ENCODE results near the gene ZDHHC17. TPM values are rescaled to one million over a fixed set of nuclear protein-coding genes. Genes with fewer than 3 reads are reported as not detected.

The ZDHHC17 gene
- total and polyA plus RNA-seq, 2 experiments from 2014 or later = 11.7 to 39.8 TPM

GRCh38 chr12:76864791-76865400 is 101.0 kb downstream of the ZDHHC17 start:
- H3K27ac ChIP-seq = peak overlapping the region; percentile 62
- H3K4me2 ChIP-seq = no peak overlapping the region
- no peaks in the 10 kb centered on the region for H3K9me3 ChIP-seq (ENCODE audit: low read depth)
- 65% methylated on average over 2 of the region's 2 CpGs for WGBS (ENCODE audit: low lambda C conversion rate, missing lambda C conversion rate)
- H3K36me3 ChIP-seq (replicated peaks; ENCODE audit: insufficient read depth, low read depth) = no peaks in the 10 kb centered on the region
- TF ChIP-seq CTCF (IDR thresholded peaks at IDR 0.05; ENCODE audit: poor library complexity) (no peak), EZH2 (IDR thresholded peaks at IDR 0.05; ENCODE audit: borderline replicate concordance) (no peak), EZH2phosphoT487 (IDR thresholded peaks at IDR 0.05; ENCODE audit: low read depth, severe bottlenecking, unreplicated experiment) (no peak)
- H3K4me1 ChIP-seq (ENCODE audit: insufficient read depth) = peaks cover 14% of the 10 kb centered on the region
- H3K79me2 ChIP-seq = peaks cover 16% of the 10 kb centered on the region
- no peaks in the 10 kb centered on the region for H3K27me3 ChIP-seq
- no peaks in the 10 kb centered on the region for H3K9me2 ChIP-seq (replicated peaks; ENCODE audit: insufficient read depth)
- H3K4me3 ChIP-seq = no peak overlapping the region
- no peaks in the 10 kb centered on the region for H4K20me1 ChIP-seq (ENCODE audit: insufficient read depth, poor library complexity, severe bottlenecking)
- H2AFZ ChIP-seq = no peak overlapping the region
- no peak for DNase-seq (ENCODE audit: low spot score)

GRCh38 chr12:76866151-76866567 is 102.2 kb downstream of the ZDHHC17 start:
- TF ChIP-seq EZH2 (IDR thresholded peaks at IDR 0.05; ENCODE audit: borderline replicate concordance) = no peak
- TF ChIP-seq EZH2phosphoT487 (IDR thresholded peaks at IDR 0.05; ENCODE audit: low read depth, severe bottlenecking, unreplicated experiment) = no peak
- TF ChIP-seq CTCF (IDR thresholded peaks at IDR 0.05; ENCODE audit: poor library complexity) = no peak
- WGBS (ENCODE audit: low lambda C conversion rate, missing lambda C conversion rate) = 76% methylated on average over 8 of the region's 8 CpGs
- H3K9me3 ChIP-seq (ENCODE audit: low read depth) = no peaks in the 10 kb centered on the region
- no peaks in the 10 kb centered on the region for H3K36me3 ChIP-seq (replicated peaks; ENCODE audit: insufficient read depth, low read depth)
- H3K27me3 ChIP-seq = no peaks in the 10 kb centered on the region
- no peak overlapping the region for H3K4me3 ChIP-seq
- peak overlapping the region; percentile 28 for H3K4me2 ChIP-seq
- H2AFZ ChIP-seq = no peak overlapping the region
- peaks cover 22% of the 10 kb centered on the region for H3K4me1 ChIP-seq (ENCODE audit: insufficient read depth)
- peak overlapping the region; percentile 50 for H3K27ac ChIP-seq
- H3K9me2 ChIP-seq (replicated peaks; ENCODE audit: insufficient read depth) = no peaks in the 10 kb centered on the region
- no peak for DNase-seq (ENCODE audit: low spot score)
- H4K20me1 ChIP-seq (ENCODE audit: insufficient read depth, poor library complexity, severe bottlenecking) = no peaks in the 10 kb centered on the region
- H3K79me2 ChIP-seq = peaks cover 23% of the 10 kb centered on the region

GRCh38 chr12:76866726-76867125 is 102.8 kb downstream of the ZDHHC17 start:
- Histone ChIP-seq H3K27ac (peak overlapping the region; percentile 65), H2AFZ (no peak overlapping the region), H3K36me3 (replicated peaks; ENCODE audit: insufficient read depth, low read depth) (no peaks in the 10 kb centered on the region), H3K4me1 (ENCODE audit: insufficient read depth) (peaks cover 22% of the 10 kb centered on the region), H3K79me2 (peaks cover 25% of the 10 kb centered on the region), H3K4me3 (no peak overlapping the region), H3K4me2 (peak overlapping the region; percentile 28), H4K20me1 (ENCODE audit: insufficient read depth, poor library complexity, severe bottlenecking) (no peaks in the 10 kb centered on the region), H3K27me3 (no peaks in the 10 kb centered on the region), H3K9me2 (replicated peaks; ENCODE audit: insufficient read depth) (no peaks in the 10 kb centered on the region), H3K9me3 (ENCODE audit: low read depth) (no peaks in the 10 kb centered on the region)
- TF ChIP-seq EZH2phosphoT487 (IDR thresholded peaks at IDR 0.05; ENCODE audit: low read depth, severe bottlenecking, unreplicated experiment) (no peak), CTCF (IDR thresholded peaks at IDR 0.05; ENCODE audit: poor library complexity) (no peak), EZH2 (IDR thresholded peaks at IDR 0.05; ENCODE audit: borderline replicate concordance) (no peak)
- DNase-seq (ENCODE audit: low spot score) = peak; percentile 42
- 54% methylated on average over 8 of the region's 8 CpGs for WGBS (ENCODE audit: low lambda C conversion rate, missing lambda C conversion rate)

Data from hepatocyte (in vitro differentiated cells).